H54 (cell line): ENCODE measurements around the gene ANKRD49.

Source experiments
- DNase-seq: peaks from one replicate; pipeline ENCODE4 v3.0.0; 2011; ENCODE audit warnings: low spot score, mixed read lengths; ENCODE audit not compliant: insufficient read length
- FAIRE-seq: peaks from 3 replicates; lab custom pipeline; 2011; peaks lifted over from hg19 to GRCh38; lab: Jason Lieb, UNC
- POLR2A ChIP-seq: IDR thresholded peaks from 2 replicates; pipeline ENCODE4 v1.6.1; 2011; ENCODE audit warnings: low read depth, mild to moderate bottlenecking, low read length

ANKRD49 gene

GRCh38 chr11:94493281-94494125 lies at the start of gene ANKRD49, which contains the start of gene MRE11:
Gene ANKRD49 (plus strand): TSS chr11:94493984. CDS start chr11:94496694, 2,710 bp downstream.
Gene MRE11 (minus strand): TSS chr11:94493844. CDS start chr11:94492801, 1,043 bp downstream.
- FAIRE-seq (peak; percentile 98), DNase-seq (peak; percentile 59)
- peak; percentile 33; the same call in 1 of the 2 replicates for TF ChIP-seq POLR2A

GRCh38 chr11:94445641-94446040 lies 48.1 kb upstream of the ANKRD49 start:
- TF ChIP-seq POLR2A, result no peak
- FAIRE-seq (no peak), DNase-seq (no peak)

- DNase-seq (no peak), FAIRE-seq (no peak)
- TF ChIP-seq POLR2A, result no peak
Observed at GRCh38 chr11:94447149-94447548, 46.6 kb upstream of the ANKRD49 start.

GRCh38 chr11:94449029-94449428 lies 44.8 kb upstream of the ANKRD49 start:
- DNase-seq (no peak), FAIRE-seq (no peak)
- no peak for TF ChIP-seq POLR2A

- no peak for FAIRE-seq
- DNase-seq, result no peak
- no peak for TF ChIP-seq POLR2A
Observed at GRCh38 chr11:94449437-94449836, 44.3 kb upstream of the ANKRD49 start.

- FAIRE-seq (no peak), DNase-seq (no peak)
- TF ChIP-seq POLR2A, result no peak
Observed at GRCh38 chr11:94450048-94450447, 43.7 kb upstream of the ANKRD49 start.

GRCh38 chr11:94452988-94453387 lies 40.8 kb upstream of the ANKRD49 start:
- DNase-seq (no peak), FAIRE-seq (no peak)
- TF ChIP-seq POLR2A, result no peak

- TF ChIP-seq POLR2A, result no peak
- FAIRE-seq (no peak), DNase-seq (no peak)
Observed at GRCh38 chr11:94454301-94454700, 39.5 kb upstream of the ANKRD49 start.

- no peak for TF ChIP-seq POLR2A
- FAIRE-seq (no peak), DNase-seq (no peak)
Observed at GRCh38 chr11:94455861-94456260, 37.9 kb upstream of the ANKRD49 start.

- FAIRE-seq (no peak), DNase-seq (no peak)
- no peak for TF ChIP-seq POLR2A
Observed at GRCh38 chr11:94457118-94458029, 36.4 kb upstream of the ANKRD49 start.

- TF ChIP-seq POLR2A, result no peak
- FAIRE-seq (no peak), DNase-seq (no peak)
Observed at GRCh38 chr11:94459576-94459975, 34.2 kb upstream of the ANKRD49 start.

GRCh38 chr11:94469416-94469815 lies 24.4 kb upstream of the ANKRD49 start:
- DNase-seq (no peak), FAIRE-seq (no peak)
- TF ChIP-seq POLR2A, result no peak

- FAIRE-seq (no peak), DNase-seq (no peak)
- no peak for TF ChIP-seq POLR2A
Observed at GRCh38 chr11:94472916-94473799, 20.6 kb upstream of the ANKRD49 start.
